Measurements from ENCODE around the gene ST6GALNAC4.

Gene ST6GALNAC4

GRCh38 chr9:127869310-127870152 is 47.3 kb downstream of the ST6GALNAC4 start:
- DNase-seq, result peak; percentile 90

GRCh38 chr9:127868278-127868902 is 48.5 kb downstream of the ST6GALNAC4 start:
- DNase-seq, result no peak

GRCh38 chr9:127867356-127868277 is 49.2 kb downstream of the ST6GALNAC4 start:
- no peak for DNase-seq

GRCh38 chr9:127866535-127866934 is 50.3 kb downstream of the ST6GALNAC4 start:
- DNase-seq, result no peak

GRCh38 chr9:127865645-127866464 is 51.0 kb downstream of the ST6GALNAC4 start:
- peak; percentile 31 for DNase-seq

- no peak for DNase-seq
Observed at GRCh38 chr9:127863191-127863621, 53.6 kb downstream of the ST6GALNAC4 start.

- peak; percentile 79 for DNase-seq
Observed at GRCh38 chr9:127862075-127863011, 54.5 kb downstream of the ST6GALNAC4 start.

GRCh38 chr9:127860779-127861178 is 56.1 kb downstream of the ST6GALNAC4 start:
- no peak for DNase-seq

- DNase-seq, result no peak
Observed at GRCh38 chr9:127860260-127860659, 56.6 kb downstream of the ST6GALNAC4 start.

- DNase-seq, result no peak
Observed at GRCh38 chr9:127858041-127858512, 58.8 kb downstream of the ST6GALNAC4 start.

Measured in OCI-M1 (cell line).